HUDEP-2 (cell line): ENCODE data around the gene ALPI.
"Not testable (repeated sequence)": the region's sequence is repeated elsewhere in the genome, so short reads cannot be mapped to it uniquely, and the experiment has no call there.

Experiments
- DNase-seq, 76 experiments: peaks; one replicate each; lab custom pipeline; 2025; ENCODE audit not compliant: unreplicated experiment in 76 of 76; lab: John Stamatoyannopoulos, UW

The ALPI gene

DNA sequence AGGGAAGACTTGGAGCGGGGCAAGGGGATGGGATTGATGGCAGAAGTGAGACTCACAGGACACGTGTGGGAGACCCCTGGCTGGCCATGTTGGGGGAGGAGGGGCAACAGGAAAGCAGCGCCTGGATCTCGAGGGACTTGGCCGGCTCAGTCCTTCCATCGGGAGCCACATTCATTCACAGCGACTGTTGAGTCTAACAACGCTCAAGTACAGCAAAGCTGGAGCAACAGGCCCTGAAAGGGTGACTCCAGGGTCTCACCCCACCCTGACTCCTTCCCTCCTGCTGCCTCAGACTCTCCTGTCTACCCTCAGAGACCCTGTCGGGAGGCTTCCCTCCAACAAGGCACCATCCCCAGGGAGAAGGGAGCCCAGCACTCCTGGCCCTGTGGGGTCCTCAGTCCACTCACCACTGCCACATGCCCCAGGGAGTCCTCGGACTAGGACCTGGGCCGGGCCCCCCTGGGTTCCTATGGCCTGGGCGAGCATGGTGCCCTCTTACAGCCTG, 14.8 kb upstream of the ALPI start:
- no peak for DNase-seq

DNA sequence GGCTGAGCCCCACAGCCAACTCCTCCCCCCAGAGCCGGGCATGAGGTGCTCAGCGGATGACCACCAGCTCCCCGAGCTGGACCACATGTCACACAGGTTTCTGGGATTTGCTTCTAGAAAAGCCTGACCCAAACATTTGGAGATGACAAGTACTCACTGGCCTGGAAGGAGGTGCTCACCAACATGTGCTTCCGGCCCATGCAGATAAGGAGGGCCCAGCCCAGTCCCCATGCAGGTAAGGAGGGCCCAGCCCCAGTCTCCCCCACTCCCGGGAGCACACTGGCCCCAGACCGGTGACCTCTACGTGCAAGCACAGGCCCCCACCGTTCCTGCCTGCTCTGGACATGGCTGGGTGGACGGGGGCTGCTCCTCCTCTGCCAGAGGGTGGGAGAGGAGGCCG, 14.0 kb upstream of the ALPI start:
- DNase-seq, result not testable (repeated sequence)

DNA sequence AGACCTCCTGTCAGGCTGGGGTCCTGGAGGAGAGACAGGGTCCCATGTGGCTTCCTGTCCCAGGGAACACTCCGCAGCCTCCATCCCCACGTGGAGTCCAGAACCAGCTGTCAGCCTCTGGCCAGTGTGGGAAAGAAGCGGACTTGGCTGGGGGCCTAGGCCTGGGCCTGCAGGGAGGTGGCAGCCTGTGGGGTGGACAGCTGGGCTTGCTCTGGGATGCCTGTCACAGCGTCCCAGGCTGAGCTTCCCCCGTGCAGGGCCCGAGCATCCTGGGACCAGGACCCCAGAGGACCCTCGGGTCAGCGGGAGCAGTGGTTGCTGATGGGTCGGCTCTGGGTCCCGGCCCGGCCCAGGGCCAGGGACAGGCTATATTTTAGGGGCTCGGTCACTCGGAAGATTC, 13.5 kb upstream of the ALPI start:
- not testable (repeated sequence) for DNase-seq

DNA sequence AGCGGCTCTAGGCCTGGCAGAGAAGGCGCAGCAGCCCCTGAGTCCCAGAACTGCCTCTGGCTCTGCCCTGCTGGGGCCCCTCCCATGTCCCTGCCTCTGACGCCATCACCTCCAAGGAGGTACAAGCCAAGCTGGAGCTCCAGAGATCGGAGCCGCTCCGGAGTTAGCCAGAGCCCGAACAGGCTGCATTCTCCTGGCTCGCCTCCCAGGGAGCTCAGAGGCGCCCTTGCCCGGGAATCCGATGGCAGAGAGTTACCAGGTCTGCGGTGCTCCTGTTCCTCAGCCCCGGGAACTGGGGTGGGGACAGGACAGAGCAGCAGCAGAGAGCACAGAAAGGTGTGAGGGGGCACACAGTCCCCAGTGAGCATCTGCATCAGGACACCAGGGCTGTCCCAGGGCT, 12.9 kb upstream of the ALPI start:
- not testable (repeated sequence) for DNase-seq

DNA sequence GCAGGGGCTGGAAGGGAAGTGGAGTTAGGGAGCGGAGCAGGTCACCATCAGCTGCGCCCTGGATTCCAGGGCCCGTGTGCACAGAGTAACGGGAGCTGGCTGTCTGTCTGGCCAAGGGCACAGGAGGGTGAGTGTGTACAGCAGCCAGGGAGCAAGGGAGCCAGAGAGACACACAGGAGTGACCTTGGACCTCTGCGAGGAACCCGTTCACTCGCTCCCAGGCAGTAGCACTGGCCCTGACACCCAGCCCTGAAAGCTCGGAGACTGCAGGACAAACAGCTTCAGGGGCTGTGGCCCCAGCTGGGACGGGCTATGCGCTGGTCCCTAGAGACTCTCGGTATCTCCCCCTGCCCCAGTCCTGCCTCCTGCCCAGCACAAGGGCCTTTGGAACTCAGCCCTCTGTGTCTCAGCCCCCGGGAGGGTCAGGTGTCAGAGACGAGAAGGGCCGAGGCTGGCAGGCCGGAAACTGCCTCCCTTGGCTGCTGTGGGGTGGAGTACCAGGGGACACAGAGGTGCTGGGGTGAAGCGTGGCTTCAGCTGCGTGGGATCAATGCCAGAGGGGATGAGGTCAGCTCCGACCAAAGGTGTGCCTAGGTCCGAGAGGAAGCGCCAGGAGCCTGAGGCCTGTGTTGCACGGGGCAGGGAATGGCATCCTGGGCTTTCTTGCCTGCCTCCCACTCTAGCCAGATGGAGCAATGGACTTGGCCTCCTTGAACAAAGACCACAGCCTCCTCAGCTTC, 12.1 kb upstream of the ALPI start:
- DNase-seq, result not testable (repeated sequence)

DNA sequence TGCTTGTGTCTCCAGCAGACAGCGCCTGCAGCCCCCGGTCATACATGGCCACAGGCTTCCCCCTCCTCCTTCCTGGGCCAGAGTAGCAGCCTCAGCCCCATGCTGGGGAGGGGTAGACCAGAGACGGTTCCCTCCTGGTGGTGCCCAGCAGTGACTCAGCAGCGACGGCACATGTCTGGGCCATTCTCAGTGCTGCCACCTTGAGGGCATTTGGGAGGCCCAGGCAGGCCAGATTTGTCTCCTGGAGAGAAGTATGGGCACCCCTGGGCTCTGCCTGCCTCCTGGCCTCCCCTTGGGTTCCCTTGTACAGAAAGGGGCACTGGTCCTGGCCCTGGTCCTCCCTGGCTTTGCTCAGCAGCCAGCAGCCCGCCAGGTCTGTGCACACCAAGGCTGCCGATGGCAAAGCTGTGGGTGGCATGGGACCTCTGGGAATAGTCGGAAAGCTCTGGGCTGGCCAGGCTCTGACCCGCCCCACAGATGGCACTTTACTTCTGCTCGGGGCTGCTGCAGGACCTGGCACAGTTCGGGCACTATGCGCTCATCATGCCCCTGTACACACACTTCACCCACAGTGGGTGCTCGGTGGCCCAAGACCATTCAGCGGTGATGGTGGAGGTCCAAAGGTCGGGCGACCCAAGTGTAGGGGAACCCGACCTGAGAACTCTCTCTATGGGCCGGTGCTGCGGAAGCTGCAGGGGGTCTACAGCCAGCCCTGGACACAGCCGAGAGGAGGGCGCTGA, 11.4 kb upstream of the ALPI start:
- peak in 64 of 76 experiments; percentile 2 to 75 (median 41) for DNase-seq

DNA sequence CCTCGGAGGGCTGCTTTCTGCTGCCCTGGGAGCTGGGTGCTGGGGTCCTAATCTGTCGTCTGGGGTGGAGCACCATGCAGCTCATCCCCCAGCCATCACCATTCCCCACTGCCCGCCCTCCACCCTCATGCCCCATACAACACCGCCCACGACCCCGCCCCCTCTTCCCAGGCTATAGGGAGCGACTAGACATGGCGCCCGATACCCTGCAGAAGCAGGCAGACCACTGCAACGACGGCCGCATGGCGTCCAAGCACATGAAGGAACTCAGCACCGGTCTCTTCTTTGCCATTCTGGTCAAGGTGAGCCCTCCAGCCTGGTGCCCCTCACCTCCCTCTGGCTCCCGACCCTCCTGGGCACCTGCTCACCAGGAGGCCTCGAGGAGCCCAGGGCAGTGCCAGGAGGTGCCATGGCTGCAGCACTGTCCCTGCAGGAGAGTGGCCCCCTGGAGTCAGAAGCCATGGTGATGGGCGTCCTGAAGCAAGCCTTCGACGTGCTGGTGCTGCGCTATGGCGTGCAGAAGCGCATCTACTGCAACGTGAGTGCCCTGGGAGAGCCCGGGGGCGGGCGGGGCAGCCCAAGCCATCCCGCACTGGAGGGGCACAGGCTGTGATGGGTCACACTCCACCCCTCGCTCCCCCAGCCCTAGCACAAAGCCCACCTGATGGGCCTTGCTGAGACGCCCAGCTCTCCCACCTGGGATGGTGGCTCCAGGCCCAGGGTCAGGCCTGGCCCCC, 10.6 kb upstream of the ALPI start:
- DNase-seq, result not testable (repeated sequence)

DNA sequence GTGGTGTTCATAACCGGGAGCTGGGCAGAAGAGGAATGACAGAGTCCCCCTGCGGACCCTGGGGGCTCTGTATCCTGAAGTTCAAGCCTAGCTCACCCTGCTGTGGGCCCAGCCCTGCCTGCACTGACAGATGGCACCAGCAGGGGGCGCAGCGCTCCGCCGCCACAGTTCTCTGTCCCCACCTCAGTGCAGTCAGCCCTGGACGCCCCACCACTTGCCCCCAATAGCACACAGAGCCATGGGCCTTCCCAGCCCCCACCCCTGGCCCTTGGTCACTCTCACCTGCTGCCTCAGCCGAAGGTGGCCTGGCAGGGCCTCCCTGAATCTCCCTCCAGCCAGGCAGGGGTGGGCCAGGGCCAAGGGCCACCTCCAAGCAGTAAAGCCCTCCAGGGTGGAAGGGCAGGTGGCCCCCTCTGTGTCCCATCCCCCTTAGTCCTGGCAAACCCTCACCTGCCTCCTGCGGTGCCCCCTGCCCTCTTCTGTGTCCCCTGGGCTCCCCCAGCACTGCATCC, 9.6 kb upstream of the ALPI start:
- DNase-seq, result not testable (repeated sequence)

DNA sequence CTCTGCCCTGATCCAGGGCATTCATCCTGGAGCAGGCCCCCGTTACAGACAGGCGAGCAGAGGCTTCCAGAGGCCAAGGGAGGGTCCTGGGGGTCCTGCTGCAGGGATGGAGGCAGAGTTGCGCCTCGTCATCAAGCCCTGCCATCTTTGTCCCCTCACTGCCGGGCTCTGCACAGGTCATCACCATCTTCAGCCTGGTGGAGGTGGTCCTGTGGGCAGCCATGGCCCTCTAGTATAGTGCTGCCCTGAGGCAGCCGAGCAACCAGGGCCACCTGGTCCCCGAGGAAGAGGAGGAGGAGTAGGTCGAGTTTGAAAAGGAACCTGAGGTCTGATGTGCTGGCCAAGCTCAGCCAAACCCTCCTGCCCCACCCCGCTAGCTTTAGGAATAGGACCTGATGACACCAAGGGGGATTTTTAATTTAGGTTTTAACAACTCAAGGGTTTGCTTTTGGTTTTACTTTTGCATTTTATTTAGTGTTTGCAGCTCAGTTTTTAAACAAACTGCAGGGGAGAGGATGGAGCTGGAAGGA, 8.8 kb upstream of the ALPI start:
- DNase-seq, result no peak

DNA sequence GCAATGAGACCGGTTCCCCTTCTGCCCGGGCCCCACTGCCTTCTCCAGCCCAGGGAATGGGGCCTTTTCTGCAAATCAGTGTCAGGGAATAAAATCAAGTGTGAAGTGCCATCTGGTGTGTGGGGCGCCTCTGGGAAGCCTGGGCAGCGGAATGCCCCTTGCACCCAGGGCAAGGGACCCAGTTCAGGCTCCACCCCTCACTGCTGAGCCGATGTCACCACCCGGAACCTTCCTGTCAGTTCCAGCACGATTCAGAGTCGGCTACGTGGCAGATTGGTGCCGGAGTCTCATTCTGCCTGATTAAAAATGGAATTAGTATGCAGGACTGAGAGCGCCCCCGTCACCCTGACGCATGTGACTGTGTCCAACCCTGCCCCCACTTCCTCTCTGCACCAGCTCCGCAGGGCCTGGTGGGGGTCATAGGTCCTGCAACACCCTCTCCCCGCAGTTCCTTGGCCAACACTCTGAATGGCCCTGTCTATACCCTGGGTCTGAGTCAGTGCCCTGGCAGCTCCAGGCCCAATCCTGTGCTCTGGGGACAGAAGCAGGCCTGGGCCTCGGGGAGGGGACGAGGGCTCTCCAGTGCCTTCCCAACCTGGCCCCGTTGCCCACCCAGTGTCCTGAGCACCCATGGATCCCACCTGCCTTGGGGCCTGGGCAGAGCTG, 8.2 kb upstream of the ALPI start:
- no peak for DNase-seq

DNA sequence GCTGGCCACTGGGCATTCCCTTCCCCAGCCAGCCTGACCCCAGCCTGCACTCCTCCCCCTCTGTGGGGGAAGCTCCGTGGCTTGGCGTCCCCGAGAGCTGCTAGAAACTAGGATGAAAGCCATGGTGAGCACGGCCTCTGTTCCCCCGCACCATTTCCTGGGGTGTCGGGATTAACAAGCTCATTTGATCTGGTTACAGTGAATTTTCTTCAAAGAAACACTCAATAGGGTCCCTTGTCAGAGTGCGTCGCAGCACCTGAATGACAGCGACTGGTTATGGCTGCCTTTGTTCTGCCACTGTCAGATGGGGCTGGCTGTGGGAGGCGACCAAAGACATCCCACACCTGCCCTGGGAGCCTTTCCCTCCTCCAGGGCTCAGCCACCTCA, 7.7 kb upstream of the ALPI start:
- DNase-seq, result no peak

DNA sequence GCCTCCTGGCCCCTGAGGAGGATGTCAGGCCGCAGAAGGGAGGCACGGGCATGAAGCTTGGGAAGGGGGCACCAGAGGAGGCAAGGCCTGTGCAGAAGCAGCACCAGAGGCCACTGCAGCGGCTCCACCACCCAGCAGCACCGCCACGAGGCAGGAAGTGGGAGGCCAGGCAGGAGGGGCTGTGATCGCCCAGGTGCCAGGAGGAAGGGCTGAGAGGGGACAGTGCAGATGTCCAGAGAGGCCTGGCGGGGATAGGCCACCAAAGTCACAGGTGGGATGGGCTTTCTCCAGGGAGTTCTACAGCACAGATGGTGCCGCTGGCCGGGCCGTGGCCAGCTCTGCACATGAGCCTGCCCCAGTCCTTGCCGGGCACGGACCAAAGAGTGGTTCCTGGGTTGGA, 6.0 kb upstream of the ALPI start:
- no peak for DNase-seq

DNA sequence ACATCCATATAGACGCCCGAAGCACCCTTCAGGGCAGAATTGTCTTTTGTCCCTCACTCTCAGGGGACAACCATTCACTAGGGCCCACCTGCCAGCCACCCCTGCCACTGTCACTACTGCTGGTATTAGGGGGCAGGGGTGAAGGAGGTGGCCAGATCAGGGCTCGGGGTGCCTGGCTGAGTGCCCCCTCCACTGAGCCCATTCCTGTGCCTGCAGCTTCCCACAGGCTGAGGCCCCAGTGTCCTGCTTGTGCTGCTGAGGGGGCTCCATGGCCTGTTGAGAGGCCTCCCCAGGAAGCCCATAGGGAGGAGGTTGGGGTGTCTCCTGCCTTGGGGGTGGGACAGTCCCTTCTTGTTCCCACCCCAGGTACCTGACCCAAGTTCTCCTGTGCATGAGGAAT, 4.3 kb upstream of the ALPI start:
- DNase-seq, result not testable (repeated sequence)

DNA sequence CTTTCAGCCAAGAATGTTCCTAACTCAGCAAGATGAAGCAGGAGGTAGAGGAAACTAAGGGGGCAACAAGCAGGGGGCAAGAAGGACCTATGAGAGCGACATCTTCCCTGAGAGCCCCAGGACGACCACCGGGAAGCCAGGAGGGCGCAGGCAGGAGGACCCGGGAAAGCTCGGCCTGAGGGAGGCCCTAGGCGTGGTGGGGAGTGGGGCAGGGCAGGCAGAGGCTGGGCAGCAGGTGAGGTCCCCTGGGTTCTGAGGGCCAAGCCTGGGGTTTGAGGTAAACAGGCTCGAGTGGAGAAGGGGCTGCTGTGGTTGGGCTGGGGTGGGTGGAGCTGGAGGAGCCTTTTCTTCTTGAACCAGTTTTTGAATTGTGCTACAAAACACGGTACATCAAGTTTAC, 1.3 kb upstream of the ALPI start:
- DNase-seq, result no peak

DNA sequence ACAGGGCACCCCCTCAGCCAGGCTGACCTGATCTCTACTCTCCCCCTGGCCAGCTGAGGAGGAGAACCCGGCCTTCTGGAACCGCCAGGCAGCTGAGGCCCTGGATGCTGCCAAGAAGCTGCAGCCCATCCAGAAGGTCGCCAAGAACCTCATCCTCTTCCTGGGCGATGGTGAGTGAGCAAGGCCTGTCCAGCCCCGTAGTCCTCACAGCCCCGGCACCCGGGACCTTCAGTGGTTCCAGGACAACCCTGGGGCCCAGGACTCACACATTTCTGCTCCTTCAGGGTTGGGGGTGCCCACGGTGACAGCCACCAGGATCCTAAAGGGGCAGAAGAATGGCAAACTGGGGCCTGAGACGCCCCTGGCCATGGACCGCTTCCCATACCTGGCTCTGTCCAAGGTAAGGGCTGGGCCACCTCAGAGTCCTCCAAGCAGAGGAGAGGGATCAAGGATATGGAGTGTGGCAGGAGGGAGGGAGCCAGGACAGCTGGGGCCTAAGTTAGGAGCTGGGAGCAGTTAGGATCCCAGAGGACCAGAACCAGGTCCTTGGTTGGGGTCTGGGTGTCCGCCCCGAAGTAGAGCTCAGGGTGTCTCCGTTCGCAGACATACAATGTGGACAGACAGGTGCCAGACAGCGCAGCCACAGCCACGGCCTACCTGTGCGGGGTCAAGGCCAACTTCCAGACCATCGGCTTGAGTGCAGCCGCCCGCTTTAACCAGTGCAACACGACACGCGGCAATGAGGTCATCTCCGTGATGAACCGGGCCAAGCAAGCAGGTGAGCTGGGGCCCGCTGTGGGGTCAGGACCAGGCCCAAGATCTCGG, 555 bp downstream of the ALPI start:
- DNase-seq, result no peak

DNA sequence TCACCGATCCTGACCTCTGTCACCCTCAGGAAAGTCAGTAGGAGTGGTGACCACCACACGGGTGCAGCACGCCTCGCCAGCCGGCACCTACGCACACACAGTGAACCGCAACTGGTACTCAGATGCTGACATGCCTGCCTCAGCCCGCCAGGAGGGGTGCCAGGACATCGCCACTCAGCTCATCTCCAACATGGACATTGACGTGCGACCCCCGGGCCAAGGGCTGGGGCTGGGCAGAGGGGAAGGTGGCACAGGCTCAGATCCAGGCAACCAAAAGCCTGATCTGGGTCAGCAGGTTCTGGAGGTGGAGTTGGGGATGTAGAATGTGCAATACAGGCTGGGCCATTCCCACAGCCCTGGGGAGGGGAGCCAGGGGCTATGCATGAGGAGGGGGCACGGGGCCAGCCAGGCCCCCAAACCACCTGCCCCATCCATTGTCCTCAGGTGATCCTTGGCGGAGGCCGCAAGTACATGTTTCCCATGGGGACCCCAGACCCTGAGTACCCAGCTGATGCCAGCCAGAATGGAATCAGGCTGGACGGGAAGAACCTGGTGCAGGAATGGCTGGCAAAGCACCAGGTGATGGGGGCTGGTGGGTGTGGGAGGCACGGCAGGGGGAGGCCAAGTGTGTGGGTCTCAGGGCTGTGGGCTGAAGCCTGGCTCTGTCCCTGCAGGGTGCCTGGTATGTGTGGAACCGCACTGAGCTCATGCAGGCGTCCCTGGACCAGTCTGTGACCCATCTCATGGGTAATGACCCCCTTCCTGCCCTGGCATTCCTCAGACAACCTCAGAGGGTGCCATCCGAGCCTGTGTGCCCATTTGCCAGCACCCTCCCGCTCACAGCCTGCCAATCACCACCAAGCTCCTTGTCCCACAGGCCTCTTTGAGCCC, 1.4 kb downstream of the ALPI start:
- no peak for DNase-seq

DNA sequence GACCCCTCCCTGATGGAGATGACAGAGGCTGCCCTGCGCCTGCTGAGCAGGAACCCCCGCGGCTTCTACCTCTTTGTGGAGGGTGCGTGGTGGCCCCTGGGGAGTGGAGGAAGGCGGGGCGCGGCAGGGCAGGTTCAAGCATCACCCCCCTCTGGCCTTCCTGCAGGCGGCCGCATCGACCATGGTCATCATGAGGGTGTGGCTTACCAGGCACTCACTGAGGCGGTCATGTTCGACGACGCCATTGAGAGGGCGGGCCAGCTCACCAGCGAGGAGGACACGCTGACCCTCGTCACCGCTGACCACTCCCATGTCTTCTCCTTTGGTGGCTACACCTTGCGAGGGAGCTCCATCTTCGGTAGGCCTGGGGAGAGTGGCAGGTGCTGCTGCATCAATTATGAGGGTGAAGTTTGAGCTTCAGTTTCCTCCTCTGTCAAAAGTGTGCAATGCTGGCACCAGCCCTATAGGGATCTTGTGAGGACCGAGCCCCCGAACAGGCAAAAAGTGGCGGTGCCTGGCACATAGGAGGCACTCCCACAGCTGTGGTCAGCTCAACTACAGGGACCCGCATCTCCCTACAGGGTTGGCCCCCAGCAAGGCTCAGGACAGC, 2.2 kb downstream of the ALPI start:
- DNase-seq, result no peak
